GM12891 (cell line): Measurements from ENCODE around the gene CELF2.

Experiments
- PAX5 ChIP-seq: IDR thresholded peaks from 2 replicates; pipeline ENCODE4 v1.6.1; 2011; ENCODE audit warnings: low read length, moderate library complexity, mild to moderate bottlenecking; ENCODE audit not compliant: insufficient read depth, severe bottlenecking
- POLR2A ChIP-seq: IDR thresholded peaks from 2 replicates; pipeline ENCODE4 v1.6.1; 2011; ENCODE audit warnings: low read depth, low read length, control low read depth
- POLR2AphosphoS5 ChIP-seq: IDR thresholded peaks from 2 replicates; pipeline ENCODE4 v1.6.1; 2011; ENCODE audit warnings: low read depth, low read length, control low read depth
- TAF1 ChIP-seq: IDR thresholded peaks from 2 replicates; pipeline ENCODE4 v1.6.1; 2011; ENCODE audit warnings: low read depth, low read length, control low read depth

GRCh38 chr10:11197878-11198277 lies 180.2 kb downstream of the CELF2 start:
- no peak for TF ChIP-seq PAX5
- TF ChIP-seq POLR2A, result no peak
- no peak for TF ChIP-seq POLR2AphosphoS5
- TF ChIP-seq TAF1, result no peak
